ENCODE data around the gene KSR2.

- TF ChIP-seq, protein P1, sequence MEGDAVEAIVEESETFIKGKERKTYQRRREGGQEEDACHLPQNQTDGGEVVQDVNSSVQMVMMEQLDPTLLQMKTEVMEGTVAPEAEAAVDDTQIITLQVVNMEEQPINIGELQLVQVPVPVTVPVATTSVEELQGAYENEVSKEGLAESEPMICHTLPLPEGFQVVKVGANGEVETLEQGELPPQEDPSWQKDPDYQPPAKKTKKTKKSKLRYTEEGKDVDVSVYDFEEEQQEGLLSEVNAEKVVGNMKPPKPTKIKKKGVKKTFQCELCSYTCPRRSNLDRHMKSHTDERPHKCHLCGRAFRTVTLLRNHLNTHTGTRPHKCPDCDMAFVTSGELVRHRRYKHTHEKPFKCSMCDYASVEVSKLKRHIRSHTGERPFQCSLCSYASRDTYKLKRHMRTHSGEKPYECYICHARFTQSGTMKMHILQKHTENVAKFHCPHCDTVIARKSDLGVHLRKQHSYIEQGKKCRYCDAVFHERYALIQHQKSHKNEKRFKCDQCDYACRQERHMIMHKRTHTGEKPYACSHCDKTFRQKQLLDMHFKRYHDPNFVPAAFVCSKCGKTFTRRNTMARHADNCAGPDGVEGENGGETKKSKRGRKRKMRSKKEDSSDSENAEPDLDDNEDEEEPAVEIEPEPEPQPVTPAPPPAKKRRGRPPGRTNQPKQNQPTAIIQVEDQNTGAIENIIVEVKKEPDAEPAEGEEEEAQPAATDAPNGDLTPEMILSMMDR (IDR thresholded peaks at IDR 0.05) = no peak
- TF ChIP-seq EP300 (IDR thresholded peaks at IDR 0.05) = no peak
- no peak for TF ChIP-seq POLR2AphosphoS5 (IDR thresholded peaks at IDR 0.05)
- TF ChIP-seq POLR2A (IDR thresholded peaks at IDR 0.05) = no peak
Observed at GRCh38 chr12:117718141-117718540, 250.6 kb downstream of the KSR2 start.
